Dendritic cell treated with granulocyte-macrophage colony-stimulating factor and Interleukin-4, amounts not matched to agents 40 ng/mL and 50 ng/mL, for 4 days (primary cell): Measurements from ENCODE around the gene STK40.
A peak's percentile ranks its signal among the peaks of the same experiment; 100 is the strongest.

Experiments used
- H3K27ac Mint-ChIP-seq: one replicate; pipeline ENCODE4 v1.8.0; 2022; ENCODE audit warnings: mild to moderate bottlenecking, mixed read lengths
- H3K27me3 Mint-ChIP-seq: one replicate; pipeline ENCODE4 v1.8.0; 2022; ENCODE audit warnings: mild to moderate bottlenecking, mixed read lengths
- H3K36me3 Mint-ChIP-seq: one replicate; pipeline ENCODE4 v1.8.0; 2022; ENCODE audit warnings: low read depth, mixed read lengths
- H3K4me1 Mint-ChIP-seq: one replicate; pipeline ENCODE4 v1.8.0; 2022; ENCODE audit warnings: low read depth, mixed read lengths
- H3K4me3 Mint-ChIP-seq: one replicate; pipeline ENCODE4 v1.8.0; 2022; ENCODE audit warnings: mild to moderate bottlenecking, moderate library complexity, mixed read lengths
- H3K9me3 Mint-ChIP-seq: one replicate; pipeline ENCODE4 v1.8.0; 2022; ENCODE audit warnings: mixed read lengths
- intact Hi-C: fragments of 100-400 bp; cut with micrococcal nuclease; formaldehyde crosslinking; loops from one replicate; pipeline ENCODE4 v1.15.0; 2022

Gene STK40

GRCh38 chr1:36408479-36408878, 22.8 kb upstream of the STK40 start:
- Mint-ChIP-seq H3K27ac (no peak overlapping the region), H3K4me3 (no peak overlapping the region), H3K27me3 (no peaks in the 10 kb centered on the region), H3K9me3 (peaks cover 17% of the 10 kb centered on the region), H3K36me3 (peaks cover 64% of the 10 kb centered on the region), H3K4me1 (peaks cover 18% of the 10 kb centered on the region)
- intact Hi-C loops, result no loop called here

GRCh38 chr1:36406440-36406839, 20.7 kb upstream of the STK40 start:
- H3K36me3 Mint-ChIP-seq, result peaks cover 60% of the 10 kb centered on the region
- no peaks in the 10 kb centered on the region for H3K27me3 Mint-ChIP-seq
- peaks cover 12% of the 10 kb centered on the region for H3K9me3 Mint-ChIP-seq
- no peak overlapping the region for H3K27ac Mint-ChIP-seq
- peaks cover 13% of the 10 kb centered on the region for H3K4me1 Mint-ChIP-seq
- H3K4me3 Mint-ChIP-seq, result no peak overlapping the region
- intact Hi-C loops, result no loop called here

GRCh38 chr1:36402504-36402890, 16.8 kb upstream of the STK40 start:
- H3K27ac Mint-ChIP-seq, result no peak overlapping the region
- no peak overlapping the region for H3K4me3 Mint-ChIP-seq
- H3K36me3 Mint-ChIP-seq, result peaks cover 29% of the 10 kb centered on the region
- intact Hi-C loops, result no loop called here
- peaks cover 9% of the 10 kb centered on the region for H3K9me3 Mint-ChIP-seq
- H3K27me3 Mint-ChIP-seq, result no peaks in the 10 kb centered on the region
- H3K4me1 Mint-ChIP-seq, result peaks cover 29% of the 10 kb centered on the region

DNA sequence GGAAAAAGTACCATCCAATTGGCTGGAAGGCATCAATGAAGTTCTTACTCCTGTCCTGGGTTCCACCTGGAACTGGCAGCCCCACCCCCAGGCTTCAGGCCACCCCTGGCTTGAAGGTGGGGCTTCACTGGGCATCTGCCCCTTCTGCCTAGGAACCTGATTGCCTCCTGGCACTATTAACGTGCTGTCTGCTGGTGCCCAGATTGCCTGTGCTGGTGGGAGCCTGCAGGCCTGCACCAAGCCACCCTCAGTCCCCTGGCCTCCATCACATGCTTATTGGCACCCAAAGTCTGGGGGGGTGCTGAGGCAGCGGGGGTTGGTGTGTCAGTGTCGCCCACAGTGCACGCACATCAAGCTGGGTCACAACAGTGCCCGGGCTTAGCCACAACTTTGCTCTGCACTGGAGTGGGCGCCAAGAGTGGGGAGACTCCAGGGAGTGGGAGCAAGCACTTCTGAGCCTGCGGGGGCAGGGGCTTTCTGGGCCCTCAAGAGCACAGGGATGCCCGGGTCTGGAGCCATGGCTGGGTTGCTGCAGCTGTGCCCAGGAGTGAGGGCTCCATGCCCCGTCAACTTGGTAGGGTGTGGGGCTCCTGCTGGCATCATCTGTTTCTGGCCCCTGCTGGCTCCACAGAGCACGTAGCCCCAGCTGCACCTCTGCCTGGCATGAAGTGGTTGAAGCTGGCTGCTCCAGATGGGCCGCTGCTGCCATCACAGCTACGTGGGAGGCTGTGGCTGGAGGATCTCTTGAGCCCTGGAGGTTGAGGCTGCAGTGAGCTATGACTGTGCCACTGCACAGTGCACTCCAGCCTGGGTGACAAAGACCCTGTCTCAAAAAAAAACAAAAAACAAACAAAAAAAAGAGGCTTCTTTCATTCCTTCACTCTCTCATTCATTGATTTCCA, 16.1 kb upstream of the STK40 start:
- H3K4me1 Mint-ChIP-seq, result peaks cover 29% of the 10 kb centered on the region
- H3K36me3 Mint-ChIP-seq, result peaks cover 27% of the 10 kb centered on the region
- intact Hi-C loops, result loop anchor here (1.0 kb wide), 1 partner anchor 16 kb away; no protein-coding TSS in a partner anchor
- peak overlapping the region; percentile 86 for H3K4me3 Mint-ChIP-seq
- peaks cover 9% of the 10 kb centered on the region for H3K9me3 Mint-ChIP-seq
- peak overlapping the region; percentile 97 for H3K27ac Mint-ChIP-seq
- H3K27me3 Mint-ChIP-seq, result no peaks in the 10 kb centered on the region

DNA sequence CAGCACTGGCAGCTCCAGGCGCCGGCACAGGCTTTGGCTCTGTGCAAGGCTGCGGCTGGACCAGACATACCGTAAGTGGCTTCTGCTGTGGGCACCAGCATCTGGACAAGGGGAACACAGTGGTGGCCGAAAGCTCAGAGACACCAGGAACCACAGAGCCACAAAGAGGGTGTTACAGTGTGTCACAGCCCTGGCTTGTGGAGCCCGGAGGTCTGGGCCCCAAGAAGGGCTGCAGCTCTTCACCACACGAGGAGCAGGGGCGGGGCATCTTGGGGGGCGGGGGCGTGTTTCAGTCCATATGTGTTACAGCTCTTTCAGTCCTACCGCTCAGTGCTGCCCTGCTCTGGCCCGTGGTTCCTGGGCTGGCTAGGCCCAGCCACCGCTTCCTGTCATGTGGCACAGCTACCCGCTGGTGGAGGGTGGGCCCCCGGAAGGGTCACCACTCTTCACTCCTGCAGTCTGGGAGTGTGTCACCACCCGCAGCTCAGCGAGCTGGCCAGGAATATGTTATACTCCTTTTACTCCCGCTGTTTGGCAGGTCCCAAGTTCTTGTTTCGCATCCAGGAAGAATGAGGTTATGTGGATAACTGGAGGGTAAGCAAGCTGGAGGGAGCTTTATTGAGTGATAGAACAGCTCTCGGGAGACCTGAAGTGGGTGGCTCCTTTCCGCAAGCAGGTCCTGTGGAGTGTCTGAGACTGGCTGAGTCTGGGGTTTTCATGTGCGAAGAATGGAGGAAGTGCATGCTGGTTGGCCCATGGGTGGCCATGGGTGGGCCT, 15.3 kb upstream of the STK40 start:
- Mint-ChIP-seq H3K9me3 (peaks cover under 1% of the 10 kb centered on the region), H3K27me3 (no peaks in the 10 kb centered on the region), H3K36me3 (peaks cover 19% of the 10 kb centered on the region), H3K4me3 (peak overlapping the region; percentile 86), H3K27ac (peak overlapping the region; percentile 97), H3K4me1 (peaks cover 35% of the 10 kb centered on the region)
- intact Hi-C loops, result loop anchor here (1.0 kb wide), 1 partner anchor 15 kb away; no protein-coding TSS in a partner anchor

DNA sequence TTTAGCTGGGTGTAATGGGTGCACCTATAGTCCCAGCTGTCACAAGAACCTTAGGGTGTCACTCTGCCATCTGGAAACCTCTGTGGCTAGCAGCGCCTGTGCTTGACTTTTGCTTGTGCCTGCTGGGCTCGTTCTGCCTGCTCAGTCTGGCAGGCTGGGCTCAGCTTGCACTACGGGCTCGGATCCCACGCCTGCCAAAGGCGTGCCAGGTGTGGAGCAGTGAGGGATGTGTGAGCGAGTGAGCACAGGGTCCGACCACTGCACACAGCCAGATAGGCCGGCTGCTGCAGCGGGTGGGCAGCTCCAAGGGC, 14.7 kb upstream of the STK40 start:
- intact Hi-C loops, result no loop called here
- peak overlapping the region; percentile 86 for H3K4me3 Mint-ChIP-seq
- H3K36me3 Mint-ChIP-seq, result peaks cover 17% of the 10 kb centered on the region
- peak overlapping the region; percentile 97 for H3K27ac Mint-ChIP-seq
- H3K9me3 Mint-ChIP-seq, result no peaks in the 10 kb centered on the region
- no peaks in the 10 kb centered on the region for H3K27me3 Mint-ChIP-seq
- H3K4me1 Mint-ChIP-seq, result peaks cover 41% of the 10 kb centered on the region

- Mint-ChIP-seq H3K4me1 (peaks cover 49% of the 10 kb centered on the region), H3K27ac (peak overlapping the region; percentile 95), H3K27me3 (no peaks in the 10 kb centered on the region), H3K36me3 (peaks cover 27% of the 10 kb centered on the region), H3K4me3 (peak overlapping the region; percentile 93), H3K9me3 (no peaks in the 10 kb centered on the region)
- intact Hi-C loops, result no loop called here
These were observed 12.8 kb upstream of the STK40 start for GRCh38 chr1:36398370-36398977.

GRCh38 chr1:36397378-36398230, 11.9 kb upstream of the STK40 start, which contains the start of gene LSM10:
Gene LSM10, minus strand, starts transcription at chr1:36397908. Its CDS starts 3,779 bp downstream, at chr1:36394129.
- H3K4me1 Mint-ChIP-seq, result peaks cover 49% of the 10 kb centered on the region
- H3K4me3 Mint-ChIP-seq, result peak within 1 kb of the TSS; percentile 93
- intact Hi-C loops, result loop anchor here (1.0 kb wide), 1 partner anchor 11 kb away; no protein-coding TSS in a partner anchor
- peaks cover 36% of the 10 kb centered on the region for H3K36me3 Mint-ChIP-seq
- no peaks in the 10 kb centered on the region for H3K27me3 Mint-ChIP-seq
- H3K9me3 Mint-ChIP-seq, result no peaks in the 10 kb centered on the region
- peak within 1 kb of the TSS; percentile 95 for H3K27ac Mint-ChIP-seq

- H3K4me3 Mint-ChIP-seq, result peak overlapping the region; percentile 93
- H3K27me3 Mint-ChIP-seq, result no peaks in the 10 kb centered on the region
- no peaks in the 10 kb centered on the region for H3K9me3 Mint-ChIP-seq
- H3K36me3 Mint-ChIP-seq, result peaks cover 42% of the 10 kb centered on the region
- intact Hi-C loops, result loop anchor here (1.0 kb wide), 1 partner anchor 11 kb away; no protein-coding TSS in a partner anchor
- peaks cover 48% of the 10 kb centered on the region for H3K4me1 Mint-ChIP-seq
- H3K27ac Mint-ChIP-seq, result peak overlapping the region; percentile 95
These were observed 11.3 kb upstream of the STK40 start for GRCh38 chr1:36397083-36397377.

DNA sequence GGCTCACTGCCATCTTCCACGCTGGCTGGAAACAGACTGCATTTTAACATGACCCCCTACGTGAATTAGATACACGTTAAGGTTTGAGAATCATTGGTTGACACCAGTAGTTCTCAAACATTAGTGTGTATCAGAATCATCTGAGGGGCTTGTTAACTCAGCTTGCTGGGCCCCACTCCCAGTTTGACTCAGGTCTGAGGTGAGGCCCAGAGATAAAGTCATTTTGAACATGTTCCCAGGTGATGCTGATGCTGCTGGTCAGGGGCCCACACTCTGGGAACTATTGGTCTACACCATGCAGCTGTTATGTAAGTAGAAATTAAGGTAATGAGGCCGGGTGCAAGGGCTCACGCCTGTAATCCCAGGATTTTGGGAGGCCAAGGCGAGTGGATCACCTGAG, 10.6 kb upstream of the STK40 start:
- H3K4me3 Mint-ChIP-seq, result peak overlapping the region; percentile 93
- no peaks in the 10 kb centered on the region for H3K9me3 Mint-ChIP-seq
- H3K36me3 Mint-ChIP-seq, result peaks cover 48% of the 10 kb centered on the region
- H3K4me1 Mint-ChIP-seq, result peaks cover 47% of the 10 kb centered on the region
- H3K27ac Mint-ChIP-seq, result peak overlapping the region; percentile 95
- no peaks in the 10 kb centered on the region for H3K27me3 Mint-ChIP-seq
- intact Hi-C loops, result no loop called here

GRCh38 chr1:36393686-36394085, 8.0 kb upstream of the STK40 start:
- Mint-ChIP-seq H3K9me3 (no peaks in the 10 kb centered on the region), H3K27me3 (no peaks in the 10 kb centered on the region)

DNA sequence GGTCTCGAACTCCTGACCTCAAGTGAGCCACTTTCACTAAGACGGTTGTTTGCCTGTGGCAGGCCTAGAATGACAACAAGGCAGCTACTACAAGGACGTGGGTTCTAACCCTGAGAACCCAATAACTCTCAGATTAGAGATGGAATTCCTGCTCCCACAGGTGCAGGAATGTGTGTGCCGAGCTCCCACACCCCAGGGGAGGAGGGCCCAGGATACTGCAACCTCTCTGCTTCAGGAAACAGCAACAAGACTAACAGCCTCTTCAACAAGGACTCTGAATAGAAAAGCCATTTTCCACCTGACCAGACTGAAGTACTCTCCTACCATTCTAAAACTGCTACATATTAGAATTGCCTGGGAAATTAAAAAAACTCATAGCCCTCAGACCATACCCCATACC, 7.1 kb upstream of the STK40 start:
- Mint-ChIP-seq H3K27ac (no peak overlapping the region), H3K36me3 (peaks cover 69% of the 10 kb centered on the region), H3K27me3 (no peaks in the 10 kb centered on the region), H3K4me3 (no peak overlapping the region), H3K4me1 (peaks cover 57% of the 10 kb centered on the region), H3K9me3 (no peaks in the 10 kb centered on the region)
- intact Hi-C loops, result no loop called here

More at GRCh38 chr1:36393686-36394085, 8.0 kb upstream of the STK40 start:
- H3K4me3 Mint-ChIP-seq, result no peak overlapping the region
- no peak overlapping the region for H3K27ac Mint-ChIP-seq
- peaks cover 70% of the 10 kb centered on the region for H3K36me3 Mint-ChIP-seq
- peaks cover 61% of the 10 kb centered on the region for H3K4me1 Mint-ChIP-seq
- intact Hi-C loops, result no loop called here

GRCh38 chr1:36391271-36391670, 5.5 kb upstream of the STK40 start:
- intact Hi-C loops, result no loop called here
- H3K27ac Mint-ChIP-seq, result peak overlapping the region; percentile 100
- peaks cover 61% of the 10 kb centered on the region for H3K36me3 Mint-ChIP-seq
- H3K4me3 Mint-ChIP-seq, result no peak overlapping the region
- H3K4me1 Mint-ChIP-seq, result peaks cover 66% of the 10 kb centered on the region
- no peaks in the 10 kb centered on the region for H3K9me3 Mint-ChIP-seq
- no peaks in the 10 kb centered on the region for H3K27me3 Mint-ChIP-seq
